G401 (cell line): Measurements from ENCODE around the gene HBQ1. TPM values are rescaled to one million over a fixed set of nuclear protein-coding genes. Genes with fewer than 3 reads are reported as not detected.
"Not testable (repeated sequence)": the region's sequence is repeated elsewhere in the genome, so short reads cannot be mapped to it uniquely, and the experiment has no call there.

Source experiments
- DNase-seq: peaks from one replicate; pipeline ENCODE4 v3.0.0-alpha.2; 2015; ENCODE audit warnings: low spot score
- in situ Hi-C: cut with HindIII; loops from 2 replicates; pipeline ENCODE4 v1.10.0; 2016; ENCODE audit warnings: low sequenced_read_pairs, mixed read lengths
- total RNA-seq: library from RNA; depleted of rRNA; stranded (reverse); fragments of >200 nt; shearing (Covaris generic); gene quantifications from 2 replicates; pipeline ENCODE4 v1.2.3, GENCODE V29; 2014

Gene HBQ1
- total RNA-seq, 1 experiment from 2014 or later: 19.9 TPM

GRCh38 chr16:159136-159849 lies 21.0 kb upstream of the HBQ1 start:
- DNase-seq: no peak
- in situ Hi-C loops: no loop called here

GRCh38 chr16:160242-160641 lies 20.0 kb upstream of the HBQ1 start:
- in situ Hi-C loops, DNase-seq: not testable (repeated sequence)

- in situ Hi-C loops: no loop called here
- DNase-seq: no peak
These were observed 19.5 kb upstream of the HBQ1 start for GRCh38 chr16:160691-161190.

GRCh38 chr16:162271-162991 lies 17.8 kb upstream of the HBQ1 start:
- in situ Hi-C loops: no loop called here
- DNase-seq: no peak

- in situ Hi-C loops, DNase-seq: not testable (repeated sequence)
These were observed 17.1 kb upstream of the HBQ1 start for GRCh38 chr16:163139-163538.

GRCh38 chr16:163696-164095 lies 16.6 kb upstream of the HBQ1 start:
- in situ Hi-C loops, DNase-seq: not testable (repeated sequence)

- DNase-seq, in situ Hi-C loops: not testable (repeated sequence)
These were observed 16.0 kb upstream of the HBQ1 start for GRCh38 chr16:164134-164823.

GRCh38 chr16:164827-165538 lies 15.3 kb upstream of the HBQ1 start:
- DNase-seq: no peak
- in situ Hi-C loops: no loop called here

GRCh38 chr16:165539-166374 lies 14.5 kb upstream of the HBQ1 start, which contains the start of gene HBM:
TSS of gene HBM (plus strand) at chr16:165978. CDS start at chr16:165998, 20 bp downstream.
- DNase-seq: no peak
- in situ Hi-C loops: no loop called here

GRCh38 chr16:166375-167121 lies 13.7 kb upstream of the HBQ1 start:
- DNase-seq: no peak
- in situ Hi-C loops: no loop called here

- in situ Hi-C loops: no loop called here
- no peak for DNase-seq
These were observed 13.1 kb upstream of the HBQ1 start for GRCh38 chr16:167122-167690.

- no peak for DNase-seq
- in situ Hi-C loops: no loop called here
These were observed 11.8 kb upstream of the HBQ1 start for GRCh38 chr16:168424-168823.

GRCh38 chr16:169014-169413 lies 11.2 kb upstream of the HBQ1 start:
- no peak for DNase-seq
- in situ Hi-C loops: no loop called here

- in situ Hi-C loops, DNase-seq: not testable (repeated sequence)
These were observed 10.2 kb upstream of the HBQ1 start for GRCh38 chr16:170088-170507.

- in situ Hi-C loops: no loop called here
- DNase-seq: no peak
These were observed 9.5 kb upstream of the HBQ1 start for GRCh38 chr16:170788-171187.

GRCh38 chr16:172374-172941 lies 7.8 kb upstream of the HBQ1 start, which contains the start of gene HBA2:
TSS of gene HBA2 (plus strand) at chr16:172876. CDS start at chr16:172913, 37 bp downstream.
- DNase-seq, in situ Hi-C loops: not testable (repeated sequence)
